HCT116 (cell line): ENCODE data around the gene PDE1C. TPM values are rescaled to one million over a fixed set of nuclear protein-coding genes. Genes with fewer than 3 reads are reported as not detected.

Experiments used
- ATAC-seq: fragments of 200-7000 bp; cut with Tn5 transposase; 2 replicates; pipeline ENCODE4 v1.9.1; 2020; ENCODE audit warnings: mild to moderate bottlenecking, moderate library complexity
- BruUV-seq: library from RNA; stranded (reverse); fragments of 400-500 nt; replicated peaks from 2 replicates; lab custom pipeline; 2021; lab: Mats Ljungman, UMichigan
- CTCF ChIA-PET: fragments of 300-600 bp; sonication (Branson Sonifier 250); formaldehyde crosslinking; loops from one replicate; lab custom pipeline; 2021; ENCODE audit warnings: antibody characterized with exemption; lab: Charles Lee
- POLR2A ChIA-PET: fragments of 300-600, 350-600 bp; sonication (Branson Sonifier 250); formaldehyde crosslinking; loops from one replicate; lab custom pipeline; 2021; ENCODE audit warnings: antibody characterized with exemption; lab: Charles Lee
- RAD21 ChIA-PET, 2 experiments: fragments of 300-600 bp; sonication (Branson Sonifier 250); formaldehyde crosslinking; loops; one replicate each; lab custom pipeline; 2023; ENCODE audit warnings: low total read pairs in 2 of 2; ENCODE audit not compliant: uncharacterized antibody in 2 of 2, unreplicated experiment in 2 of 2, low non-redundant PET in 1 of 2; lab: Charles Lee
- DNase-seq: peaks from one replicate; pipeline ENCODE4 v3.0.0-alpha.2; 2010; ENCODE audit warnings: low read depth, low spot score
- H2AFZ ChIP-seq: fragments of 200-600 bp; shearing (Covaris generic), sonication (generic); 2 replicates; pipeline ENCODE4 v1.6.1; 2017; ENCODE audit warnings: low read depth, mixed run types, mixed read lengths, antibody characterized with exemption, low read length; ENCODE audit not compliant: poor library complexity, severe bottlenecking
- H3K27ac ChIP-seq: 2 replicates; pipeline ENCODE4 v1.5.1; 2012; ENCODE audit warnings: low read depth, low read length
- H3K27me3 ChIP-seq: fragments of 200-600 bp; sonication (generic); 2 replicates; pipeline ENCODE4 v1.6.1; 2016; ENCODE audit warnings: mixed run types, low read length, mixed read lengths; ENCODE audit not compliant: insufficient read depth
- H3K36me3 ChIP-seq, 2 experiments: fragments of 200-500 bp in 1 of 2; fragments of 200-600 bp in 1 of 2; sonication (Bioruptor generic) in 1 of 2; sonication (generic) in 1 of 2; 2 replicates each; pipeline versions ENCODE4 v1.5.1 to v1.6.1; 2014 to 2016; ENCODE audit warnings: low read length in 2 of 2, inconsistent platforms in 1 of 2, mixed read lengths in 1 of 2, mixed run types in 1 of 2; ENCODE audit not compliant: insufficient read depth in 2 of 2, control insufficient read depth in 1 of 2
- H3K4me1 ChIP-seq, 2 experiments: fragments of 200-600 bp in 1 of 2; sonication (generic) in 1 of 2; 2 replicates each; pipeline versions ENCODE4 v1.5.1 to v1.6.1; 2012 to 2017; ENCODE audit warnings: low read length in 2 of 2, inconsistent platforms in 1 of 2, mild to moderate bottlenecking in 1 of 2, mixed read lengths in 1 of 2, mixed run types in 1 of 2, moderate library complexity in 1 of 2; ENCODE audit not compliant: insufficient read depth in 2 of 2, control insufficient read depth in 1 of 2
- H3K4me2 ChIP-seq: fragments of 200-600 bp; sonication (generic); 2 replicates; pipeline ENCODE4 v1.6.1; 2017; ENCODE audit warnings: mixed run types, low read length, mixed read lengths
- H3K4me3 ChIP-seq, 2 experiments: fragments of 200-600 bp in 1 of 2; sonication (generic) in 1 of 2; replicated peaks in 1 of 2; 2 replicates each; pipeline ENCODE4 v1.5.1; 2011 to 2016; ENCODE audit warnings: low read length in 2 of 2, control low read depth in 1 of 2, low read depth in 1 of 2, mild to moderate bottlenecking in 1 of 2, mixed read lengths in 1 of 2, mixed run types in 1 of 2
- H3K79me2 ChIP-seq: fragments of 200-600 bp; sonication (generic); 2 replicates; pipeline ENCODE4 v1.6.1; 2017; ENCODE audit warnings: mild to moderate bottlenecking, mixed run types, low read length, moderate library complexity, mixed read lengths; ENCODE audit not compliant: insufficient read depth
- H3K9ac ChIP-seq: fragments of 200-600 bp; sonication (generic); 2 replicates; pipeline ENCODE4 v1.6.1; 2016; ENCODE audit warnings: low read length, mixed read lengths
- H3K9me2 ChIP-seq: fragments of 200-600 bp; sonication (generic), shearing (Covaris generic); 2 replicates; pipeline ENCODE4 v1.6.1; 2017; ENCODE audit warnings: mixed run types, mild to moderate bottlenecking, moderate library complexity; ENCODE audit not compliant: insufficient read depth
- H3K9me3 ChIP-seq, 2 experiments: fragments of 200-500 bp in 1 of 2; fragments of 200-600 bp in 1 of 2; sonication (Bioruptor generic) in 1 of 2; sonication (generic) in 1 of 2; 2 replicates each; pipeline ENCODE4 v1.6.1; 2014 to 2017; ENCODE audit warnings: low read length in 2 of 2, mixed read lengths in 2 of 2, inconsistent platforms in 1 of 2, low read depth in 1 of 2, mild to moderate bottlenecking in 1 of 2, mixed run types in 1 of 2, moderate library complexity in 1 of 2; ENCODE audit not compliant: control insufficient read depth in 1 of 2, insufficient read depth in 1 of 2
- H4K20me1 ChIP-seq: fragments of 200-600 bp; sonication (generic), shearing (Covaris generic); 2 replicates; pipeline ENCODE4 v1.6.1; 2017; ENCODE audit warnings: mixed run types, mild to moderate bottlenecking, moderate library complexity; ENCODE audit not compliant: insufficient read depth
- CBX3 ChIP-seq: IDR thresholded peaks from 2 replicates; pipeline ENCODE4 v1.6.1; 2012; ENCODE audit warnings: low read depth
- EGR1 ChIP-seq: IDR thresholded peaks from 2 replicates; pipeline ENCODE4 v1.6.1; 2012; ENCODE audit warnings: low read depth
- EZH2 ChIP-seq: fragments of 200-600 bp; sonication (generic); IDR thresholded peaks from 2 replicates; pipeline ENCODE4 v1.6.1; 2017; ENCODE audit warnings: antibody characterized with exemption, mixed run types
- JUND ChIP-seq: IDR thresholded peaks from 2 replicates; pipeline ENCODE4 v1.6.1; 2012
- POLR2AphosphoS5 ChIP-seq: IDR thresholded peaks from 2 replicates; pipeline ENCODE4 v1.6.1; 2011; ENCODE audit warnings: mild to moderate bottlenecking, low read depth, low read length, moderate library complexity
- ZFX ChIP-seq: fragments of 450-650 bp; IDR thresholded peaks from 2 replicates; pipeline ENCODE4 v1.6.1; 2017
- intact Hi-C: fragments of 100-400 bp; cut with micrococcal nuclease; formaldehyde crosslinking; loops from 2 replicates; pipeline ENCODE4 v1.10.0; 2022
- total RNA-seq: library from RNA; stranded (reverse); gene quantifications from one replicate; pipeline ENCODE4 v1.2.1, GENCODE V29; 2021; ENCODE audit not compliant: unreplicated experiment
- TF ChIP-seq, protein P1 (sequence below): IDR thresholded peaks from 2 replicates; pipeline ENCODE4 v1.6.1; 2011; ENCODE audit warnings: mild to moderate bottlenecking, low read length, moderate library complexity; ENCODE audit not compliant: insufficient replicate concordance; ENCODE audit errors: extremely low read depth

PDE1C gene
- total RNA-seq, 1 experiment from 2014 or later = 0.17 TPM

DNA sequence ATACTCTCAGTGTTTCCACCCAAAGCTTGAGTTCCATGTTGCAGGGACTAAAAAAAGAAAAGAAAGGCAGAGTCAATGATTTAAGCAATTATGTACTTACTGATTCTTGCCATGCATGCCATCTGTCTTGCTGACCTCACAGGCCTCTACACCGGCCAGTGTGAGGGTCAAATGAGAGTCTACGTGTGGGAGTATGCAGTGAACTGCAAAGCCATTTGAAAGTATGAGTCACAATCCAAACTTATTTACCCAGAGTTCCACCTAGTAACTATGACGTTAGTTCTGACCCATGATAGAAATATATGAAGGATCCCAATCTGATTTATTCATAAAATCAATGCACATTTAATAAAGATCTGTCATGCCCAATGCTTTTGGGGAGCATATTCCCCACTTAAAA, 26.5 kb downstream of the PDE1C start (continued):
- TF ChIP-seq, protein P1, sequence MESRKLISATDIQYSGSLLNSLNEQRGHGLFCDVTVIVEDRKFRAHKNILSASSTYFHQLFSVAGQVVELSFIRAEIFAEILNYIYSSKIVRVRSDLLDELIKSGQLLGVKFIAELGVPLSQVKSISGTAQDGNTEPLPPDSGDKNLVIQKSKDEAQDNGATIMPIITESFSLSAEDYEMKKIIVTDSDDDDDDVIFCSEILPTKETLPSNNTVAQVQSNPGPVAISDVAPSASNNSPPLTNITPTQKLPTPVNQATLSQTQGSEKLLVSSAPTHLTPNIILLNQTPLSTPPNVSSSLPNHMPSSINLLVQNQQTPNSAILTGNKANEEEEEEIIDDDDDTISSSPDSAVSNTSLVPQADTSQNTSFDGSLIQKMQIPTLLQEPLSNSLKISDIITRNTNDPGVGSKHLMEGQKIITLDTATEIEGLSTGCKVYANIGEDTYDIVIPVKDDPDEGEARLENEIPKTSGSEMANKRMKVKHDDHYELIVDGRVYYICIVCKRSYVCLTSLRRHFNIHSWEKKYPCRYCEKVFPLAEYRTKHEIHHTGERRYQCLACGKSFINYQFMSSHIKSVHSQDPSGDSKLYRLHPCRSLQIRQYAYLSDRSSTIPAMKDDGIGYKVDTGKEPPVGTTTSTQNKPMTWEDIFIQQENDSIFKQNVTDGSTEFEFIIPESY = no peak
- TF ChIP-seq ZFX = no peak
- TF ChIP-seq EGR1 = no peak
- TF ChIP-seq JUND = no peak
- no peak for TF ChIP-seq EZH2
- no peak for TF ChIP-seq POLR2AphosphoS5

DNA sequence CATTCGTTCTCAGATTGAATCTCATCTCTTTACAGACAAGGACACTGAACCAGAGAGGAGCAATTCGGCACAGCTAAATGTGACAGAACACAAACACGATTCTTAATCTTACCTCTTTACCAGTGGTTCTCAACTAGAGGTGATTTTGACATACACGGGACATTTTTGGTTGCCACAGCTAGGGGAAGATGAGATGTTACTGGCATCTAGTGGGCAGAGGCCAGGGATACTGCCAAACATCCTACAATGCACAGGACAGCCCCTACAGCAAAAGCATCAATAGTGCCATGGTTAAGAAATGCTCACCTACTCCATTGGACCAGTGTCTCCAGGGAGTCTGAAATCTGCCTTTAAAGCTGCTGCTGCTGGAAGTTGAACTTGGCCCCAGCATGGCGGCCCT, 27.3 kb downstream of the PDE1C start:
- no peak for ATAC-seq
- intact Hi-C loops = no loop called here
- BruUV-seq = no TSS peak

More for the DNA sequence above, 27.3 kb downstream of the PDE1C start:
- Histone ChIP-seq H3K9me3 (no peaks in the 10 kb centered on the region), H3K4me3 (no peak overlapping the region), H3K27ac (no peak overlapping the region), H3K36me3 (no peaks in the 10 kb centered on the region), H3K9ac (no peak overlapping the region), H4K20me1 (no peaks in the 10 kb centered on the region; the same call in 1 of the 2 replicates), H3K4me2 (no peak overlapping the region), H3K79me2 (no peaks in the 10 kb centered on the region), H3K4me1 (no peaks in the 10 kb centered on the region), H2AFZ (no peak overlapping the region), H3K9me2 (no peaks in the 10 kb centered on the region), H3K27me3 (peaks cover 10% of the 10 kb centered on the region; the same call in 1 of the 2 replicates)
- DNase-seq = no peak
- ChIA-PET RAD21 (no interaction called here), CTCF (no interaction called here), POLR2A (no interaction called here)
- TF ChIP-seq ZFX = no peak
- no peak for TF ChIP-seq EZH2
- TF ChIP-seq CBX3 = no peak
